ENCODE data around the gene WDPCP. TPM values are rescaled to one million over a fixed set of nuclear protein-coding genes. Genes with fewer than 3 reads are reported as not detected.

Gene WDPCP
- total RNA-seq, 5 donors from 2014 or later (not counting 1 experiment from before 2014, with no cell fraction given) = 8.5 to 19.0 (median 11.5) TPM

- Mint-ChIP-seq H3K27me3 (no peaks in the 10 kb centered on the region), H3K4me3 (no peak overlapping the region), H3K9me3 (no peaks in the 10 kb centered on the region), H3K36me3 (peaks cover 3% of the 10 kb centered on the region), H3K27ac (no peak overlapping the region), H3K4me1 (peaks cover 5 to 8% (median 5%) of the 10 kb centered on the region in 3 donors)
- Histone ChIP-seq H3K9me3 (no peaks in the 10 kb centered on the region), H3K27ac (ENCODE audit: low read length) (no peak overlapping the region), H3K4me1 (ENCODE audit: control insufficient read depth in 1 of 2, extremely low read depth in 1 of 2, insufficient read depth in 2 of 2, low read length in 2 of 2) (no peaks in the 10 kb centered on the region), H3K4me3 (ENCODE audit: control insufficient read depth in 1 of 2, extremely low read depth in 1 of 2, low read length in 1 of 2) (no peak overlapping the region), H3K36me3 (ENCODE audit: control insufficient read depth in 2 of 2, extremely low read depth in 1 of 2, insufficient read depth in 1 of 2, low read length in 1 of 2) (no peaks in the 10 kb centered on the region), H3K27me3 (replicated peaks in 1 of 2; ENCODE audit: control insufficient read depth in 2 of 2, extremely low read depth in 1 of 2, insufficient read depth in 2 of 2, low read length in 1 of 2) (no peaks in the 10 kb centered on the region)
- no peak for ATAC-seq (replicated peaks in 1 of 4)
- DNase-seq = no peak
- ChIA-PET CTCF (interaction anchor here in 1 of 2 donors (0.6 kb wide), 1 partner anchor 607 kb away, joined by 8 read pairs; no protein-coding TSS in a partner anchor), POLR2A (no interaction called here)
- WGBS (ENCODE audit: insufficient coverage) = no CpG with 5 or more reads among the region's 1 CpG
Measured at GRCh38 chr2:63500398-63500797, 87.9 kb downstream of the WDPCP start.

GRCh38 chr2:63497576-63497975, 90.7 kb downstream of the WDPCP start:
- CTCF ChIA-PET = interaction anchor here in 1 of 2 donors (0.6 kb wide), 1 partner anchor 421 kb away, joined by 6 read pairs; no protein-coding TSS in a partner anchor
- Mint-ChIP-seq H3K4me1 (peaks cover 5 to 8% (median 5%) of the 10 kb centered on the region in 3 donors), H3K36me3 (peaks cover 8% of the 10 kb centered on the region), H3K27ac (no peak overlapping the region), H3K4me3 (no peak overlapping the region), H3K9me3 (no peaks in the 10 kb centered on the region), H3K27me3 (no peaks in the 10 kb centered on the region)
- no peaks in the 10 kb centered on the region for H3K36me3 ChIP-seq (ENCODE audit: control insufficient read depth in 2 of 2, extremely low read depth in 1 of 2, insufficient read depth in 1 of 2, low read length in 1 of 2)
- no peak overlapping the region for H3K27ac ChIP-seq (ENCODE audit: low read length)
- no peak for ATAC-seq (replicated peaks in 1 of 4)
- POLR2A ChIA-PET = interaction anchor here in 1 of 2 donors (0.7 kb wide), 1 partner anchor 717 kb away, joined by 3 read pairs; no protein-coding TSS in a partner anchor
- no peaks in the 10 kb centered on the region for H3K9me3 ChIP-seq
- H3K4me1 ChIP-seq (ENCODE audit: control insufficient read depth in 1 of 2, extremely low read depth in 1 of 2, insufficient read depth in 2 of 2, low read length in 2 of 2) = no peaks in the 10 kb centered on the region
- no CpG with 5 or more reads among the region's 2 CpGs for WGBS (ENCODE audit: insufficient coverage)
- no peaks in the 10 kb centered on the region for H3K27me3 ChIP-seq (replicated peaks in 1 of 2; ENCODE audit: control insufficient read depth in 2 of 2, extremely low read depth in 1 of 2, insufficient read depth in 2 of 2, low read length in 1 of 2)
- H3K4me3 ChIP-seq (ENCODE audit: control insufficient read depth in 1 of 2, extremely low read depth in 1 of 2, low read length in 1 of 2) = no peak overlapping the region
- DNase-seq = no peak

GRCh38 chr2:63494968-63495367, 93.3 kb downstream of the WDPCP start:
- ChIA-PET CTCF (interaction anchor here in 1 of 2 donors (0.5 kb wide), 1 partner anchor 28 kb away, joined by 3 read pairs; no protein-coding TSS in a partner anchor), POLR2A (no interaction called here)
- no peaks in the 10 kb centered on the region for H3K36me3 ChIP-seq (ENCODE audit: control insufficient read depth in 2 of 2, extremely low read depth in 1 of 2, insufficient read depth in 1 of 2, low read length in 1 of 2)
- H3K4me1 ChIP-seq (ENCODE audit: control insufficient read depth in 1 of 2, extremely low read depth in 1 of 2, insufficient read depth in 2 of 2, low read length in 2 of 2) = no peaks in the 10 kb centered on the region
- H3K27ac ChIP-seq (ENCODE audit: low read length) = no peak overlapping the region
- no peaks in the 10 kb centered on the region for H3K27me3 Mint-ChIP-seq
- peaks cover 5 to 8% (median 5%) of the 10 kb centered on the region in 3 donors for H3K4me1 Mint-ChIP-seq
- no peaks in the 10 kb centered on the region for H3K27me3 ChIP-seq (replicated peaks in 1 of 2; ENCODE audit: control insufficient read depth in 2 of 2, extremely low read depth in 1 of 2, insufficient read depth in 2 of 2, low read length in 1 of 2)
- no peak for ATAC-seq (replicated peaks in 1 of 4)
- H3K9me3 Mint-ChIP-seq = no peaks in the 10 kb centered on the region
- no peak overlapping the region for H3K27ac Mint-ChIP-seq
- H3K4me3 Mint-ChIP-seq = no peak overlapping the region
- no peak overlapping the region for H3K4me3 ChIP-seq (ENCODE audit: control insufficient read depth in 1 of 2, extremely low read depth in 1 of 2, low read length in 1 of 2)
- WGBS (ENCODE audit: insufficient coverage) = no CpG with 5 or more reads among the region's 1 CpG
- DNase-seq = no peak
- no peaks in the 10 kb centered on the region for H3K9me3 ChIP-seq
- peaks cover 21% of the 10 kb centered on the region for H3K36me3 Mint-ChIP-seq

GRCh38 chr2:63494100-63494499, 94.2 kb downstream of the WDPCP start:
- H3K27ac Mint-ChIP-seq = no peak overlapping the region
- POLR2A ChIA-PET = no interaction called here

GRCh38 chr2:63488118-63488713, 100.1 kb downstream of the WDPCP start:
- H3K9me3 ChIP-seq = no peaks in the 10 kb centered on the region
- no peaks in the 10 kb centered on the region for H3K4me1 ChIP-seq (ENCODE audit: control insufficient read depth in 1 of 2, extremely low read depth in 1 of 2, insufficient read depth in 2 of 2, low read length in 2 of 2)
- Mint-ChIP-seq H3K4me1 (peaks cover 0 to 2% (median 0%) of the 10 kb centered on the region in 3 donors), H3K27ac (no peak overlapping the region), H3K27me3 (no peaks in the 10 kb centered on the region), H3K4me3 (no peak overlapping the region), H3K9me3 (no peaks in the 10 kb centered on the region), H3K36me3 (peaks cover 19% of the 10 kb centered on the region)
- no CpG with 5 or more reads among the region's 2 CpGs for WGBS (ENCODE audit: insufficient coverage)
- no peak overlapping the region for H3K4me3 ChIP-seq (ENCODE audit: control insufficient read depth in 1 of 2, extremely low read depth in 1 of 2, low read length in 1 of 2)
- CTCF ChIA-PET = no interaction called here
- H3K27me3 ChIP-seq (replicated peaks in 1 of 2; ENCODE audit: control insufficient read depth in 2 of 2, extremely low read depth in 1 of 2, insufficient read depth in 2 of 2, low read length in 1 of 2) = no peaks in the 10 kb centered on the region
- DNase-seq (peak in 1 of 35 experiments; percentile 9), ATAC-seq (replicated peaks in 1 of 4) (no peak)
- no peaks in the 10 kb centered on the region for H3K36me3 ChIP-seq (ENCODE audit: control insufficient read depth in 2 of 2, extremely low read depth in 1 of 2, insufficient read depth in 1 of 2, low read length in 1 of 2)
- POLR2A ChIA-PET = no interaction called here
- no peak overlapping the region for H3K27ac ChIP-seq (ENCODE audit: low read length)

More at GRCh38 chr2:63494100-63494499, 94.2 kb downstream of the WDPCP start:
- CTCF ChIA-PET = no interaction called here
- H3K36me3 ChIP-seq (ENCODE audit: control insufficient read depth in 2 of 2, extremely low read depth in 1 of 2, insufficient read depth in 1 of 2, low read length in 1 of 2) = no peaks in the 10 kb centered on the region
- ATAC-seq (replicated peaks in 1 of 4) (no peak), DNase-seq (no peak)
- peaks cover 21% of the 10 kb centered on the region for H3K36me3 Mint-ChIP-seq
- no peaks in the 10 kb centered on the region for H3K4me1 ChIP-seq (ENCODE audit: control insufficient read depth in 1 of 2, extremely low read depth in 1 of 2, insufficient read depth in 2 of 2, low read length in 2 of 2)
- H3K4me3 Mint-ChIP-seq = no peak overlapping the region
- H3K27me3 Mint-ChIP-seq = no peaks in the 10 kb centered on the region
- H3K9me3 Mint-ChIP-seq = no peaks in the 10 kb centered on the region
- H3K9me3 ChIP-seq = no peaks in the 10 kb centered on the region
- no peak overlapping the region for H3K4me3 ChIP-seq (ENCODE audit: control insufficient read depth in 1 of 2, extremely low read depth in 1 of 2, low read length in 1 of 2)
- no peak overlapping the region for H3K27ac ChIP-seq (ENCODE audit: low read length)
- no peaks in the 10 kb centered on the region for H3K27me3 ChIP-seq (replicated peaks in 1 of 2; ENCODE audit: control insufficient read depth in 2 of 2, extremely low read depth in 1 of 2, insufficient read depth in 2 of 2, low read length in 1 of 2)
- WGBS (ENCODE audit: insufficient coverage) = 70% methylated on average over 2 of the region's 7 CpGs
- H3K4me1 Mint-ChIP-seq = peaks cover 5 to 8% (median 5%) of the 10 kb centered on the region in 3 donors

- H3K4me1 Mint-ChIP-seq = peaks cover 0 to 2% (median 0%) of the 10 kb centered on the region in 3 donors
- ChIA-PET CTCF (no interaction called here), POLR2A (no interaction called here)
- no peak overlapping the region for H3K27ac Mint-ChIP-seq
- Histone ChIP-seq H3K4me3 (ENCODE audit: control insufficient read depth in 1 of 2, extremely low read depth in 1 of 2, low read length in 1 of 2) (no peak overlapping the region), H3K27ac (ENCODE audit: low read length) (no peak overlapping the region), H3K9me3 (no peaks in the 10 kb centered on the region), H3K4me1 (ENCODE audit: control insufficient read depth in 1 of 2, extremely low read depth in 1 of 2, insufficient read depth in 2 of 2, low read length in 2 of 2) (no peaks in the 10 kb centered on the region), H3K36me3 (ENCODE audit: control insufficient read depth in 2 of 2, extremely low read depth in 1 of 2, insufficient read depth in 1 of 2, low read length in 1 of 2) (no peaks in the 10 kb centered on the region), H3K27me3 (replicated peaks in 1 of 2; ENCODE audit: control insufficient read depth in 2 of 2, extremely low read depth in 1 of 2, insufficient read depth in 2 of 2, low read length in 1 of 2) (no peaks in the 10 kb centered on the region)
- no peaks in the 10 kb centered on the region for H3K27me3 Mint-ChIP-seq
- ATAC-seq (replicated peaks in 1 of 4) (no peak), DNase-seq (no peak)
- no peaks in the 10 kb centered on the region for H3K9me3 Mint-ChIP-seq
- H3K4me3 Mint-ChIP-seq = no peak overlapping the region
- H3K36me3 Mint-ChIP-seq = peaks cover 24% of the 10 kb centered on the region
- no CpG with 5 or more reads among the region's 2 CpGs for WGBS (ENCODE audit: insufficient coverage)
Measured at GRCh38 chr2:63486861-63487290, 101.4 kb downstream of the WDPCP start.

Data from T-cell (primary cell).